Activated naive CD4-positive, alpha-beta T cell treated with anti-CD3 and anti-CD28 coated beads, Interleukin-2, amount 50 U/mL, for 16 hours (primary cell): Measurements from ENCODE around the gene UBAC2.

Experiments used
- DNase-seq: peaks from one replicate; pipeline ENCODE4 v3.0.0-alpha.2; 2020

UBAC2 gene

GRCh38 chr13:99200432-99201167 is at the start of gene UBAC2:
Gene UBAC2 (plus strand): TSS chr13:99200854. CDS start chr13:99200909, 55 bp downstream.
- peak; percentile 97 for DNase-seq

DNA sequence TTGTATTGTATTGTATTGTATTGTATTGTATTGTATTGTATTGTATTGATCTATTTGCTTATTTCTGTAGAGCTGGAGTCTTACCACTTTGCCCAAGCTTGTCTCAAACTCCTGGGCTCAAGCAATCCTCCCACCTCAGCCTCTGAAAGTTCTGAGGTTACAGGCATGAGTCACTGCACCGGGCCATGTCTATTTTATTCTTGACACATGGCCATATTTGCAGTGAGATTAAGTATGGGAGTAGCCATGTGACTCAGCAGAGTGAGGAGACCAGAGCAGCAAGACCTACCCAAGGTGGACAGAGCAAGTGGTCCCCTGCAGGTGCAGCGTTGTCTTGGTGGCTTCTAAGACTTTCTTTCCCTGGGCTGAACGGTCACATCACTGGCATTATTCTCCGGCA is 49.1 kb upstream of the UBAC2 start:
- no peak for DNase-seq

- no peak for DNase-seq
These were observed 47.4 kb upstream of the UBAC2 start for GRCh38 chr13:99153219-99153618.

GRCh38 chr13:99154064-99154463 is 46.6 kb upstream of the UBAC2 start:
- no peak for DNase-seq

- no peak for DNase-seq
These were observed 44.8 kb upstream of the UBAC2 start for GRCh38 chr13:99155821-99156220.

DNA sequence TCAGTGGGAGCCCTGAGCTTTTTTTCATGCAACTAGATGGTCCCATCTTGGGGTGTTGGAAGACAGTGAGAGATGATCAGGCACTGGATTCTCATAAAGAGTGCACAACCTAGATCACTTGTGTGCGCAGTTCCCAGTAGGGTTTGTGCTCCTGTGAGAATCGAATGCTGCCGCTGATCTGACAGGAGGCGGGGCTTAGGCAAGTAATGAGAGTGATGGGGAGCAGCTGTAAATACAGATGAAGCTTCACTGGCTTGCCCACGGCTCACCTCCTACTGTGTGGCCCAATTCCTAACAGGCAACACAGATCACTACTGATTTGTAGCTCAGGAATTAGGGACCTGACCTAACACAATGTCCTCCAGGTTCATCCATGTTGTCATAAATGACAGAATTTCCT is 43.6 kb upstream of the UBAC2 start:
- no peak for DNase-seq

DNA sequence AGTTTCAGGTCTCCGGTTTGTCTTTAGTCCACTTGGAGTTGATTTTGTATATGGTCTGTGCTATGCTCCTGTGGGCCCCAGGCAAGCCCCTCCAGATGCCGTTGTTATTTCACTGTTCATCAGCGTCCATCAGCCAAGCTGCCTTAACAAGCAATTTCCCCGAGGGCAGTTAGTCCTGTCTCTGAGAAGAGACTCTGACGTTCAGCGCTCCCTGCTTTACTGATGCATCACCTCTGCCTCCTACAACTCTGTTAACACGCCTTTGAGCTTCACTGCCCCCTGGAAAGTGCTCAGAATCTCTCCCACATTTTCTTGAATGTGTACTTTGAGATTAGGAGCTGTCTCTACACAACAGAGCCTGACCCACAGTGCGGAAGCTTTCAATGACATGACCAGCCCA is 41.8 kb upstream of the UBAC2 start:
- no peak for DNase-seq

DNA sequence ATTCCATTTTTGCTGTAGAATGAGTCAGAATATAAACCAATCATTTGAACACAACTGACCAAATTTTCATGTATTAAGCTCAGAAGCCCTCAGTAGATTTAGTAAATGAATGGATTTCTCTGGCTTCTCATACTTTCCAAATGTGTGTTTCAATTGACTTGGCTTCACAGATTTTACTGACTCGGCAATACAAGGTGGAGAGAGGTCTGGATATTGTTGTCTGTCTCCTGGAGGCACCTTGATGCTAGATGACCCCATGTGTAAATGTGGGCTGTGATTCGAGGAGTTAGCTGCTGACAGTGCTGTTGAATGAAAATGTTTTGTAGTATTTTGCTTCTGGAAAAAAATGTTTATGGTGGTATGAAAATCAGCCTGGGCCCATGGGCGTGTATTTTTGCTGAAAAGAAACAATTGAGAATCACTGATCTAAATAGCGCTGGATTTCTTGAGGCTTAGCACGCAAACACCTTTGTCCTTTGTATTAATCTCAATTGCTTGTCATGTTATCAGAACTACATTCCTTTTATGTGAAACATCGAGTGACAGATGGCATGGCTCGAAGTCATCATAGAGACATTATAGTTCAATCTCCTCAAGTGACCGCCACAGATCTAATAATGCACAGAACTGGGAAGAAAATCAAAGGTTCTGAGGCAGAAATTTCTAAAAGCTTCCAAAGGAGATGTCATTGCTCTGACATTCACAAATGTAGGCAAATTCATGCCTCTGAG is 41.2 kb upstream of the UBAC2 start:
- DNase-seq, result no peak

DNA sequence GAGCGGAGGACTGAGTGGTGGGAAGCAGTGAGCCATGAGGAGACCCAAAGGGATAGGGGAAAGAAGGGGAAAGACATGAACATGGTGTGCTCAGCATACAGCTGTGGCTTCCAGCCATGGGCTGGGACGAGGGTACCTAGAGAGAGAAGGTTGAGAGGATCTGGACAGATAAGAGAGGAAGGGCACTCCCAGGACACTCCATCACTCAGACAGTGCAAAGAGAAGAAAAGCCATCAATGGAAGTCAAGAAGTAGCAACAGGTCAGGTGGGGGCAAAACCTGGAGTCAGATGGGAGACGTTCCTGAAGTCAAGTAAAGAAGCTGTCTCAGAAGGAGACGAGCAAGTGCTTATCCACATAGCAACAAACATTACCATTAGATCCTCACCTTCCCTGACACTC is 40.2 kb upstream of the UBAC2 start:
- DNase-seq, result no peak

DNA sequence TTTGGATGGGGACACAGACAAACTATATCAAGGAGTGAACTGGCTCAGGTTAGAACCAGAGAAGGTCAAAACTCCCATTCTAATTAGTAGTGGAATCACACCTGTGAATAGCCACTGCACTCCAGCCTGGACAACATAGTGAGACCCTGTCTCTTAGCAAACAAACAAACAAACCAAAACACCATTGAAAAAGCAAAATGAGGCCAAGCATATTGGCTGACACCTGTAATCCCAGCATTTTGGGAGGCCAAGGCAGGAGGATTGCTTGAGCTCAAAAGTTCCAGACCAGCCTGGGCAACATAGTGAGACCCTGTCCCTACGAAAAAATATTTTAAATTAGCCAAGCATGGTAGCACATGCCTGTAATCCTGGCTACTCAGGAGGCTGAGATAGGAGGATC is 39.1 kb upstream of the UBAC2 start:
- no peak for DNase-seq

- no peak for DNase-seq
These were observed 37.9 kb upstream of the UBAC2 start for GRCh38 chr13:99162567-99163361.

DNA sequence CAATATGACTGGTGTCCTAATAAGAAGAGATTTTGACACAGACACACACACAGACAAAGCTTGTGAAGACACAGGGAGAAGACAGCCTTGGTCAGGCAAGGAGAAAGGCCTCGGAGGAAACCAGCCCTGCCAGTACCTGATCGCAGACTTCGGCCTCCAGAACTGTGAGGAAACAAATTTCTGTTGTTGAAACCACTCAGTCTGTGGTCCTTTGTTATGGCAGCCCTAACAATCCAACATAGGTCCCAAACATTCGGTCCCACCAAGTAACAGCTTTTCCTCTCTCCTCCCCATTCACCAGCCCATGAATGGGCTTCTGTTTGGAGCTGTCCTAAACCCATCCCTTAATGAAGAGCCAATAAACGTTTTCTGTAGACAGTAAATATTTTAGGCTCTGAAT is 36.4 kb upstream of the UBAC2 start:
- no peak for DNase-seq

- DNase-seq, result no peak
These were observed 34.7 kb upstream of the UBAC2 start for GRCh38 chr13:99165753-99166587.

DNA sequence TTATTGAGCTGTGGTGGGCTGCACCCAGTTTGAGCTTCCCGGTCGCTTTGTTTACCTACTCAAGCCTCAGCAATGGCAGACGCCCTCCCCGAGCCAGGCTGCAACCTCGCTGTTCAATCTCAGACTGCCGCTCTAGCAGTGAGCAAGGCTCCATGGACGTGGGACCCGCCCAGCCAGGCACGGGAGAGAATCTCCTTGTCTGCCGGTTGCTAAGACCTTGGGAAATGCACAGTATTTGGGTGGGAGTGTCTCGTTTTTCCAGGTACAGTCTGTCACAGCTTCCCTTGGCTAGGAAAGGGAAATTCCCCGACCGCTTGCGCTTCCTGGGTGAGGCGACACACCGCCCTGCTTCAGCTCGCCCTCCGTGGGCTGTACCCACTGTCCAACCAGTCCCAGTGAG is 27.7 kb upstream of the UBAC2 start:
- DNase-seq, result no peak

- no peak for DNase-seq
These were observed 27.0 kb upstream of the UBAC2 start for GRCh38 chr13:99173606-99174005.

GRCh38 chr13:99174533-99175100 is 26.0 kb upstream of the UBAC2 start:
- no peak for DNase-seq

GRCh38 chr13:99176309-99177276 is 24.1 kb upstream of the UBAC2 start:
- DNase-seq, result peak; percentile 82

DNA sequence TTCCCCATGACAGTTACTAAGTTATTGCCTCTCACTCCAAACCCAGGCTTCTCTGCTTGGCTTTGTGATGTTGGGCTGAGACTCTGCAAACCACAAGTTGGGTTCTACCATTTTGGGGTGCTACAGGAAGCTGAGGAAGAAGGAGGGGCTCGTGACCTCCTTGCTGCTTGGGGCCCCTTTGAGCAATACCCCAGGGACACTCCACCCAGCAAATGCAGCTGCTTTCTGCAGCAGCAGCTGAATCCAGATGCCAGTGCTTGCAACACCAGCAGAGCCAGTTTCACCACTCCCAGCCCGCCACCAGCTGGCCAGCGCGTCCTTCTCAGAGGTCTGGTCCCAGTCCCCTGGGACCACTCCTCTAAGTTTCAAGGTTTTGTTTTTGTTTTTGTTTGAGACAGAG is 22.0 kb upstream of the UBAC2 start:
- DNase-seq, result no peak

GRCh38 chr13:99179460-99179859 is 21.2 kb upstream of the UBAC2 start:
- DNase-seq, result no peak

- no peak for DNase-seq
These were observed 18.2 kb upstream of the UBAC2 start for GRCh38 chr13:99182439-99182838.

GRCh38 chr13:99185606-99186005 is 15.0 kb upstream of the UBAC2 start:
- DNase-seq, result no peak
